GM06990 (cell line): ENCODE results near the gene CCK.

ENCODE experiments used
- DNase-seq: peaks from one replicate; pipeline ENCODE4 v3.0.0-alpha.2; 2011; ENCODE audit not compliant: insufficient read length; ENCODE audit errors: extremely low read depth
- H3K27me3 ChIP-seq: replicated peaks from 2 replicates; pipeline ENCODE4 v1.6.0; 2011; ENCODE audit warnings: low read length; ENCODE audit not compliant: control insufficient read depth, insufficient read depth
- H3K36me3 ChIP-seq: 2 replicates; pipeline ENCODE4 v1.5.1; 2011; ENCODE audit warnings: low read length; ENCODE audit not compliant: control insufficient read depth, insufficient read depth
- H3K4me3 ChIP-seq: replicated peaks from 2 replicates; pipeline ENCODE4 v1.5.1; 2011; ENCODE audit warnings: low read depth, mild to moderate bottlenecking, control low read depth, low read length
- TF ChIP-seq, protein P1 (sequence below): IDR thresholded peaks from 2 replicates; pipeline ENCODE4 v1.5.1; 2011; ENCODE audit warnings: low read length, control low read depth, mild to moderate bottlenecking, inconsistent platforms; ENCODE audit not compliant: insufficient read depth, poor library complexity, severe bottlenecking

Gene CCK

DNA sequence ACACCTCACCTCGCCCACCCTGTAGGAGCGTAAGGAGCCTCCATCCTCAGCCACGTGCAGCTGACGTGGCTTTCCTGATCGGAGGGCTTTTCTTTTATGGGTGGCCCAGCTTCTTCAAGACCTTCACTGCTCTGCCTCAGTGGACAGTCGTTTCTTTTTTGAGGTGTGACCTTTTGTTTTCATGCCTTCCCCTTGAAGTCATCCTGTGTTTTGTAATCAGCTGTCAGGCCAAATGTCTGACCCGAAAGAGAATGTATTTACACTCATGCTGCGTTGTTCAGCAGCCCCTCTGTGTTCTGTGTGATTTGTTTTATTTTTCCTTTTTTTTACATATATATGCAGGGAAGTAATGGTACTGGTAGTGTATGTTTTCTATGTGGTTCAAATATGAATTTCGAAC lies 41.8 kb downstream of the CCK start:
- no peaks in the 10 kb centered on the region for H3K27me3 ChIP-seq
- no peak for DNase-seq
- TF ChIP-seq, protein P1, sequence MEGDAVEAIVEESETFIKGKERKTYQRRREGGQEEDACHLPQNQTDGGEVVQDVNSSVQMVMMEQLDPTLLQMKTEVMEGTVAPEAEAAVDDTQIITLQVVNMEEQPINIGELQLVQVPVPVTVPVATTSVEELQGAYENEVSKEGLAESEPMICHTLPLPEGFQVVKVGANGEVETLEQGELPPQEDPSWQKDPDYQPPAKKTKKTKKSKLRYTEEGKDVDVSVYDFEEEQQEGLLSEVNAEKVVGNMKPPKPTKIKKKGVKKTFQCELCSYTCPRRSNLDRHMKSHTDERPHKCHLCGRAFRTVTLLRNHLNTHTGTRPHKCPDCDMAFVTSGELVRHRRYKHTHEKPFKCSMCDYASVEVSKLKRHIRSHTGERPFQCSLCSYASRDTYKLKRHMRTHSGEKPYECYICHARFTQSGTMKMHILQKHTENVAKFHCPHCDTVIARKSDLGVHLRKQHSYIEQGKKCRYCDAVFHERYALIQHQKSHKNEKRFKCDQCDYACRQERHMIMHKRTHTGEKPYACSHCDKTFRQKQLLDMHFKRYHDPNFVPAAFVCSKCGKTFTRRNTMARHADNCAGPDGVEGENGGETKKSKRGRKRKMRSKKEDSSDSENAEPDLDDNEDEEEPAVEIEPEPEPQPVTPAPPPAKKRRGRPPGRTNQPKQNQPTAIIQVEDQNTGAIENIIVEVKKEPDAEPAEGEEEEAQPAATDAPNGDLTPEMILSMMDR = no peak
- H3K4me3 ChIP-seq = no peak overlapping the region
- peaks cover 32% of the 10 kb centered on the region for H3K36me3 ChIP-seq

DNA sequence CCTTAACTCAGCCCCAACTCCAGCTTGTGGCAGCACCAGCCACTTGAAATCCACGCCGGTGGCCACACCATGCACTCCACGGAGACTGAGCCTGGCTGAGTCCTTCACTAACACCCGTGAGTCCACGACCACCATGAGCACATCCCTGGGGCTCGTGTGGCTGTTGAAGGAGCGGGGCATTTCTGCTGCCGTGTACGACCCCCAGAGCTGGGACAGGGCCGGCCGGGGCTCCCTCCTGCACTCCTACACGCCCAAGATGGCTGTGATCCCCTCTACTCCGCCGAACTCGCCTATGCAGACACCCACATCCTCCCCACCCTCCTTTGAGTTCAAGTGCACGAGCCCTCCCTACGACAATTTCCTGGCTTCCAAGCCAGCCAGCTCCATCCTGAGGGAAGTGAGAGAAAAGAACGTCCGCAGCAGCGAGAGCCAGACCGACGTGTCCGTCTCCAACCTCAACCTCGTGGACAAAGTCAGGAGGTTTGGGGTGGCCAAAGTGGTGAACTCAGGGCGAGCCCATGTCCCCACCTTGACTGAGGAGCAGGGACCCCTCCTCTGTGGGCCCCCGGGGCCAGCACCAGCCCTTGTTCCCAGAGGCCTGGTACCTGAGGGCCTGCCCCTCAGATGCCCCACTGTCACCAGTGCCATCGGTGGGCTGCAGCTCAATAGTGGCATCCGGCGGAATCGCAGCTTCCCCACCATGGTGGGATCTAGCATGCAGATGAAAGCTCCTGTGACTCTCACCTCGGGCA lies 42.9 kb downstream of the CCK start:
- TF ChIP-seq, protein P1 = no peak

DNA sequence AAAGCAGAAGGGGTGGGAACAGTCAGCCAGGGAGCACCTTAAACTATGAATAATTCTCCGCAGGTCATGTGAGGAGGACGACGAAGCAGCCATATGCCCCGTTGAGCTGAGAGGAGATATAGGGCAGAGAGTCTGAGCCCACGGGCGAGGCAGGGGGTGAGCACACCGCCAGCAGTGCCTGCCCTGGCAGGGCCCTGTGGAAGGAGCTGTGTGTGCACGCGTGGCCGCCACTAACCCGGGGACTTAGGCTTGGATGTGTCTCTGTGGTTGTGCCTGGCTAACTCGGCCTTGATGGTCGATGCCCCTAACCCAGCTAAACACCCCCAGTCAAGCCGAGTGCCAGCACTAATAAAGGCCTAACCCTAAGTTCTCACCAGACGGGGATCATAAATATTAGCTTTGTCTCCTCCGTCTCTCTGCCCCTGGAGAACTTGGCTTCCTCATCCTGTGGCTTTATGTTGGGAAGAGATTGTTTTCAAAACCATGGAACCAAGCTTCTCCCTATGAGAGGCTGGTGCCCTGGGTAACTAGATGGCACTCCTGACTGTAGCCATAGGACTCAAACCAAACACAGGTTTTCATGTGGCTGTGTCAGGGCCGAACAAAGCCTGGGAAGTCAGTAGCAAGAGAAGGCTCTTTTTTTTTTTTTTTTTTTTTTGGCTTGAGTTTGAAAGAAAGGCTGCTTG lies 45.4 kb downstream of the CCK start:
- no peak overlapping the region for H3K4me3 ChIP-seq
- TF ChIP-seq, protein P1 = no peak
- no peak for DNase-seq
- H3K27me3 ChIP-seq = no peaks in the 10 kb centered on the region
- H3K36me3 ChIP-seq = peaks cover 35% of the 10 kb centered on the region

More for the DNA sequence above, 42.9 kb downstream of the CCK start:
- Histone ChIP-seq H3K27me3 (no peaks in the 10 kb centered on the region), H3K36me3 (peaks cover 35% of the 10 kb centered on the region), H3K4me3 (no peak overlapping the region)
- DNase-seq = no peak

DNA sequence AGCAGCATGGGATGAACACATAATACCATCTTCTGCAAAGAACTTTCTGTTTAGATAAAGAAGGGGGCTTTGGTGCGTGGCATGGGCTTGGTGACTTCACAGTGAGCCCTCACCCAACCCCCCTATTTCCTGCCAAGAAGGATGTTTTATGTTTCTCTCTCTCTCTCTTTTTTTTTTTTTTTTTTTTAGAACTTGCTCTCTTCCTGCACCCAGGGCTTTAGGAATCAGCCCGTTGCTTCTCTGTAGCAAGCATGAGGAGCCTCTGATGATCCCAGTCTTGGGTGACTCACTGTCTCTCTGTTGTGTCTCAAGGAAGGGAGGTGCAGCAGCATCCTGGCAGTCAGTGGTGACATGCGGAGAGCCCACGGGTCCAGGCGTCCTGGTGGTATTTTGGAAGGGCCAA lies 49.1 kb downstream of the CCK start:
- H3K4me3 ChIP-seq = no peak overlapping the region
- H3K36me3 ChIP-seq = peaks cover 15% of the 10 kb centered on the region
- no peaks in the 10 kb centered on the region for H3K27me3 ChIP-seq
- TF ChIP-seq, protein P1 = no peak
- DNase-seq = no peak

- H3K4me3 ChIP-seq = no peak overlapping the region
- peaks cover 15% of the 10 kb centered on the region for H3K36me3 ChIP-seq
- TF ChIP-seq, protein P1 = no peak
- H3K27me3 ChIP-seq = no peaks in the 10 kb centered on the region
- no peak for DNase-seq
These were observed 49.7 kb downstream of the CCK start for GRCh38 chr3:42216302-42216701.
